HG03558 (cell line): ENCODE results near the gene INTS2.
"Not testable (repeated sequence)": the region's sequence is repeated elsewhere in the genome, so short reads cannot be mapped to it uniquely, and the experiment has no call there.

ENCODE experiments used
- ATAC-seq: cut with Tn5 transposase; IDR thresholded peaks from one replicate; pipeline ENCODE4 v1.9.1; 2021; ENCODE audit warnings: moderate number of reproducible peaks; ENCODE audit not compliant: unreplicated experiment; ENCODE audit errors: extremely low read depth

Gene INTS2

GRCh38 chr17:61927208-61928100 is at the start of gene INTS2:
Gene INTS2 (minus strand): TSS chr17:61927982. CDS start chr17:61926644, 1,338 bp downstream.
- no peak for ATAC-seq

- no peak for ATAC-seq
These were observed 46.3 kb upstream of the INTS2 start for GRCh38 chr17:61974115-61974514.

GRCh38 chr17:61972311-61972710 is 44.5 kb upstream of the INTS2 start:
- ATAC-seq, result no peak

GRCh38 chr17:61970030-61970429 is 42.2 kb upstream of the INTS2 start:
- no peak for ATAC-seq

- ATAC-seq, result no peak
These were observed 41.0 kb upstream of the INTS2 start for GRCh38 chr17:61968757-61969156.

- ATAC-seq, result no peak
These were observed 39.9 kb upstream of the INTS2 start for GRCh38 chr17:61967729-61968128.

GRCh38 chr17:61966191-61966590 is 38.4 kb upstream of the INTS2 start:
- ATAC-seq, result no peak

- no peak for ATAC-seq
These were observed 27.8 kb upstream of the INTS2 start for GRCh38 chr17:61955619-61956018.

GRCh38 chr17:61947367-61948078 is 19.7 kb upstream of the INTS2 start:
- no peak for ATAC-seq

- no peak for ATAC-seq
These were observed 18.6 kb upstream of the INTS2 start for GRCh38 chr17:61946359-61946758.

- ATAC-seq, result no peak
These were observed 15.3 kb upstream of the INTS2 start for GRCh38 chr17:61943117-61943516.

GRCh38 chr17:61942085-61942484 is 14.3 kb upstream of the INTS2 start:
- no peak for ATAC-seq

GRCh38 chr17:61928101-61928436 is 287 bp upstream of the INTS2 start:
- ATAC-seq, result no peak

GRCh38 chr17:61926826-61927207 is 965 bp downstream of the INTS2 start:
- no peak for ATAC-seq

GRCh38 chr17:61915162-61915561 is 12.6 kb downstream of the INTS2 start:
- not testable (repeated sequence) for ATAC-seq

- ATAC-seq, result no peak
These were observed 19.3 kb downstream of the INTS2 start for GRCh38 chr17:61908292-61909037.

GRCh38 chr17:61907361-61907760 is 20.4 kb downstream of the INTS2 start:
- no peak for ATAC-seq

- ATAC-seq, result peak; percentile 83
These were observed 23.6 kb downstream of the INTS2 start for GRCh38 chr17:61904094-61904710.

GRCh38 chr17:61903251-61903650 is 24.5 kb downstream of the INTS2 start:
- no peak for ATAC-seq

GRCh38 chr17:61897548-61898180 is 30.1 kb downstream of the INTS2 start:
- no peak for ATAC-seq
